GM12865 (cell line): ENCODE data around the gene DHRS9.

ENCODE experiments used
- DNase-seq: peaks from one replicate; pipeline ENCODE4 v3.0.0; 2010; ENCODE audit warnings: low read depth
- H3K4me3 ChIP-seq: 2 replicates; pipeline ENCODE4 v1.5.1; 2011; ENCODE audit warnings: mild to moderate bottlenecking, low read depth, low read length, control low read depth
- CTCF ChIP-seq: IDR thresholded peaks from 2 replicates; pipeline ENCODE4 v1.5.1; 2011; ENCODE audit warnings: low read length, control low read depth, low read depth, inconsistent platforms; ENCODE audit not compliant: insufficient read depth; ENCODE audit errors: missing control alignments

The DHRS9 gene

GRCh38 chr2:169073963-169074751, 4.8 kb downstream of the DHRS9 start:
- TF ChIP-seq CTCF = no peak
- DNase-seq = peak; percentile 25
- no peak overlapping the region for H3K4me3 ChIP-seq

DNA sequence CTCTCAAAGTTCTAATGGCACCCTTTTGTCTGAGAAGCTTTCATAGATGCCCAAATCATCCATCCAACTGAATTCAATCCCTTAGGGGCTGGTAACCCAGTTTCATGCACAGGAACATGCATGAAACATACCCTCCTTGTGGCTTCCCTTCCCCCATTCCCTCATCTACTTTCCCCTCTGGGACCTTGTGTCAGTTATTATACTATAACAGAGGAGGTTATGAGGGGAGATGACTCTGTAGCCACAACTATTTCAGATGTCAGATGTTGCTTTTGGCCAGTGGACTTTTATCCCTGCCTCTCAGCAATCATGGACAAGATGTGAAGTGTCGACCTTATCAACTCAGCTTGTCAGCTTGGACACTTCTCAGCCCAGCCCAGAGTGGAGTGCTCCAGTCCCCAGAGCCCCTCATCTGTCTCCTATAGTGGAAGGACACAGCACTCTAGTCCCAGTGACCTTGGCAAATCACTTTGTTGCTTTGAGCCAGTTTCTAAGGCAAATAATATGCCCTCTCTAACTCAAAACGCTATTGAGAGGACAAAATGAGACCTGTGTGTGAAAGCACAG, 8.4 kb downstream of the DHRS9 start:
- no peak for TF ChIP-seq CTCF
- DNase-seq = no peak
- H3K4me3 ChIP-seq = no peak overlapping the region

GRCh38 chr2:169080250-169081069, 11.1 kb downstream of the DHRS9 start:
- TF ChIP-seq CTCF = no peak
- peak; percentile 57 for DNase-seq

DNA sequence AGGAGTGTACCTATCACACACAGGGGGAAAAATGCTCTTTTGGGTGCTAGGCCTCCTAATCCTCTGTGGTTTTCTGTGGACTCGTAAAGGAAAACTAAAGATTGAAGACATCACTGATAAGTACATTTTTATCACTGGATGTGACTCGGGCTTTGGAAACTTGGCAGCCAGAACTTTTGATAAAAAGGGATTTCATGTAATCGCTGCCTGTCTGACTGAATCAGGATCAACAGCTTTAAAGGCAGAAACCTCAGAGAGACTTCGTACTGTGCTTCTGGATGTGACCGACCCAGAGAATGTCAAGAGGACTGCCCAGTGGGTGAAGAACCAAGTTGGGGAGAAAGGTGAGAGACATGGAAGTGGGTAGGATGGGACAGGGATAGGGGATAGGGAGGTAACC, 12.2 kb downstream of the DHRS9 start:
- H3K4me3 ChIP-seq = no peak overlapping the region
- no peak for TF ChIP-seq CTCF
- no peak for DNase-seq

More at GRCh38 chr2:169080250-169081069, 11.1 kb downstream of the DHRS9 start:
- H3K4me3 ChIP-seq = no peak overlapping the region

GRCh38 chr2:169082995-169083394, 13.6 kb downstream of the DHRS9 start:
- peak; percentile 47 for DNase-seq
- TF ChIP-seq CTCF = no peak
- H3K4me3 ChIP-seq = no peak overlapping the region

GRCh38 chr2:169086893-169087467, 17.6 kb downstream of the DHRS9 start:
- H3K4me3 ChIP-seq = no peak overlapping the region
- no peak for TF ChIP-seq CTCF
- DNase-seq = no peak
